CD4-positive, alpha-beta memory T cell (primary cell): Measurements from ENCODE around the gene MIAT. TPM values are rescaled to one million over a fixed set of nuclear protein-coding genes. Genes with fewer than 3 reads are reported as not detected.

Experiments
- CTCF ChIA-PET: fragments of 350-600 bp; sonication (Branson Sonifier 250); formaldehyde crosslinking; loops from one replicate; lab custom pipeline; 2021; ENCODE audit warnings: inconsistent platforms; ENCODE audit not compliant: partially characterized antibody; lab: Charles Lee
- POLR2A ChIA-PET: fragments of 350-600 bp; sonication (Branson Sonifier 250); formaldehyde crosslinking; loops from one replicate; lab custom pipeline; 2021; ENCODE audit not compliant: partially characterized antibody; lab: Charles Lee
- DNase-seq, 5 donors: peaks; one replicate each; pipeline versions ENCODE4 v3.0.0 to v3.0.0-alpha.2; 2020 to 2022; ENCODE audit warnings: mixed read lengths in 1 of 5
- H3K27ac ChIP-seq: one replicate; pipeline ENCODE4 v1.7.0; 2013; ENCODE audit warnings: low read depth, low read length
- H3K27me3 ChIP-seq: 2 replicates; pipeline ENCODE4 v1.7.0; 2013; ENCODE audit warnings: mild to moderate bottlenecking, low read length, moderate library complexity; ENCODE audit not compliant: insufficient read depth
- H3K36me3 ChIP-seq: 2 replicates; pipeline ENCODE4 v1.7.0; 2013; ENCODE audit warnings: mild to moderate bottlenecking, low read length, moderate library complexity; ENCODE audit not compliant: insufficient read depth
- H3K4me1 ChIP-seq: 2 replicates; pipeline ENCODE4 v1.7.0; 2013; ENCODE audit warnings: mild to moderate bottlenecking, low read length, moderate library complexity; ENCODE audit not compliant: insufficient read depth
- H3K4me3 ChIP-seq, 2 donors: one replicate each; pipeline ENCODE4 v1.7.0; 2013; ENCODE audit warnings: low read length in 2 of 2, mild to moderate bottlenecking in 1 of 2
- H3K9me3 ChIP-seq, 2 donors: one replicate each; pipeline ENCODE4 v1.7.0; 2013; ENCODE audit warnings: low read length in 2 of 2, control low read depth in 1 of 2; ENCODE audit not compliant: control insufficient read depth in 1 of 2
- H3K27ac Mint-ChIP-seq, 7 donors: one replicate each; pipeline ENCODE4 v1.8.0; 2020 to 2021; ENCODE audit warnings: mixed read lengths in 7 of 7, mild to moderate bottlenecking in 6 of 7, inconsistent platforms in 3 of 7, moderate library complexity in 3 of 7
- H3K27me3 Mint-ChIP-seq, 2 donors: one replicate each; pipeline ENCODE4 v1.8.0; 2020 to 2021; ENCODE audit warnings: mixed read lengths in 2 of 2
- H3K36me3 Mint-ChIP-seq, 2 donors: one replicate each; pipeline ENCODE4 v1.8.0; 2020 to 2021; ENCODE audit warnings: mixed read lengths in 2 of 2, inconsistent platforms in 1 of 2, mild to moderate bottlenecking in 1 of 2
- H3K4me1 Mint-ChIP-seq, 4 donors: one replicate each; pipeline ENCODE4 v1.8.0; 2020 to 2021; ENCODE audit warnings: mixed read lengths in 4 of 4, mild to moderate bottlenecking in 1 of 4
- H3K4me3 Mint-ChIP-seq, 8 donors: one replicate each; pipeline ENCODE4 v1.8.0; 2020 to 2021; ENCODE audit warnings: mixed read lengths in 8 of 8, mild to moderate bottlenecking in 7 of 8, moderate library complexity in 6 of 8, inconsistent platforms in 3 of 8
- H3K9me3 Mint-ChIP-seq, 8 donors: one replicate each; pipeline ENCODE4 v1.8.0; 2020 to 2021; ENCODE audit warnings: mixed read lengths in 8 of 8, mild to moderate bottlenecking in 5 of 8, inconsistent platforms in 3 of 8, moderate library complexity in 1 of 8
- intact Hi-C: fragments of 100-400 bp; cut with micrococcal nuclease; formaldehyde crosslinking; loops from one replicate; pipeline ENCODE4 v1.15.1; 2023
- polyA plus RNA-seq, 2 donors: library from polyadenylated mRNA; unstranded; fragments of 300-500 nt; fragmentation: Illumina TruSeq; gene quantifications; one replicate each; pipeline ENCODE4 v1.2.3, GENCODE V29; 2021
- total RNA-seq, 2 experiments: library from RNA; stranded (reverse); gene quantifications; one replicate each; pipeline ENCODE4 v1.2.3, GENCODE V29; 2021

The MIAT gene
- total and polyA plus RNA-seq, 4 experiments from 2014 or later: 0.54 to 270 (median 132) TPM

- H3K9me3 Mint-ChIP-seq: no peaks in the 10 kb centered on the region
- CTCF ChIA-PET: interaction anchor here (2.4 kb wide), 1 partner anchor 9 kb away, joined by 7 read pairs; no protein-coding TSS in a partner anchor
- peak overlapping the region; percentile 91 to 97 (median 94) for H3K4me3 Mint-ChIP-seq
- POLR2A ChIA-PET: interaction anchor here (0.9 to 7.2 kb wide), 8 partner anchors 8 to 175 kb away, joined by 3 to 95 read pairs (median 5); partner anchors contain the start of genes HPS4, SRRD and TPST2
- intact Hi-C loops: loop anchor here (1.0 to 5.0 kb wide), 3 partner anchors 12 to 232 kb away; partner anchors contain the start of genes ASPHD2, HPS4 and SRRD
- H3K4me1 ChIP-seq: peaks cover 29% of the 10 kb centered on the region
- peak overlapping the region; percentile 90 to 95 for H3K4me3 ChIP-seq
- peak overlapping the region; percentile 58 for H3K27ac ChIP-seq
- H3K27ac Mint-ChIP-seq: peak overlapping the region; percentile 86 to 95 (median 90)
- H3K9me3 ChIP-seq: no peaks in the 10 kb centered on the region
- no peaks in the 10 kb centered on the region for H3K27me3 Mint-ChIP-seq
- H3K27me3 ChIP-seq: no peaks in the 10 kb centered on the region
- peak; percentile 48 to 91 (median 61) for DNase-seq
- peaks cover 19 to 42% (median 25%) of the 10 kb centered on the region in 4 donors for H3K4me1 Mint-ChIP-seq
- H3K36me3 ChIP-seq: peaks cover 3% of the 10 kb centered on the region
- peaks cover 0 to 6% of the 10 kb centered on the region in 2 donors for H3K36me3 Mint-ChIP-seq
These were observed 1.5 kb downstream of the MIAT start for GRCh38 chr22:26658671-26659478.

GRCh38 chr22:26660356-26660755 lies 3.0 kb downstream of the MIAT start:
- POLR2A ChIA-PET: interaction anchor here (1.0 to 7.2 kb wide), 3 partner anchors 12 to 177 kb away, joined by 3 to 95 read pairs (median 6); partner anchors contain the start of genes HPS4 and SRRD
- DNase-seq: no peak
- CTCF ChIA-PET: interaction anchor here (0.8 to 2.4 kb wide), 2 partner anchors 8 to 13 kb away, joined by 3 to 7 read pairs; no protein-coding TSS in a partner anchor

DNA sequence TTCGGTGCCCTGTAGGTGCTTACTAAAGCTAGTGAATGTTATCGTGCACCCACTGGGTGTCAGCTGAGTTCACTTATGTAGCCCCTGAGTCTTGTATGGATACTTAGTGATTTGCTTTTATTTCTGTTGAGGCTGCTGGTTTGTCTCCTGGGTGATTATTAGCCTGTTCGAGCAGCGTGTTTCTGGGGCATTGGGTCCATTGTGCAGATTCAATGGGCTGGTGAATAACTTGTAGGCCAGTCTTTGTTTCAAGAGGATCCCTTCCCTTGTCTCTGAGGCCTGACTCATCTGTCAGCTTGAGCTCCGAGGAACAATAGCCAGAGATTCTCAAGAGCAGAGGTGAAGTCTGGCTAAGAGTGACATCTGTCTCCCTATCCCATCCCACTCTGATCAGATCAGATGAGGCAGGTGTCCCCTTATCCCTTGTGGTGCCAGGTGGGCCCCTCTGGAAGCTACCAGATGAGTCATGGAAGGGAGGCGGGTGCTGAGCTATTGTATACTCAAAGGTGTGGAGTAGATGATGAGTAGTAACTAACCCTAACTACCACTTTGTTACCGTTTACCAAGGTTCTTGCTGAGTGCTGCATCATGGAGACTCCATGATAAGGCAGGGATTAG lies 3.7 kb downstream of the MIAT start:
- DNase-seq: no peak
- H3K27ac ChIP-seq: no peak overlapping the region
- no peak overlapping the region for H3K4me3 ChIP-seq
- peaks cover 48% of the 10 kb centered on the region for H3K4me1 ChIP-seq
- POLR2A ChIA-PET: interaction anchor here (1.0 to 7.2 kb wide), 3 partner anchors 12 to 177 kb away, joined by 3 to 95 read pairs (median 6); partner anchors contain the start of genes HPS4 and SRRD
- intact Hi-C loops: no loop called here
- Mint-ChIP-seq H3K27me3 (no peaks in the 10 kb centered on the region), H3K4me1 (peaks cover 33 to 63% (median 41%) of the 10 kb centered on the region in 4 donors), H3K27ac (peak overlapping the region in 4 of 7 donors; percentile 7 to 54 (median 46)), H3K4me3 (peak overlapping the region in 1 of 8 donors; percentile 11), H3K9me3 (no peaks in the 10 kb centered on the region), H3K36me3 (peaks cover 0 to 8% of the 10 kb centered on the region in 2 donors)
- H3K36me3 ChIP-seq: peaks cover 3% of the 10 kb centered on the region
- no peaks in the 10 kb centered on the region for H3K27me3 ChIP-seq
- CTCF ChIA-PET: interaction anchor here (0.8 to 1.3 kb wide), 2 partner anchors 12 to 13 kb away, joined by 3 read pairs; no protein-coding TSS in a partner anchor
- H3K9me3 ChIP-seq: no peaks in the 10 kb centered on the region

More at GRCh38 chr22:26660356-26660755, 3.0 kb downstream of the MIAT start:
- peak overlapping the region in 1 of 7 donors; percentile 50 for H3K27ac Mint-ChIP-seq
- no peaks in the 10 kb centered on the region for H3K9me3 Mint-ChIP-seq
- no peaks in the 10 kb centered on the region for H3K27me3 Mint-ChIP-seq
- Histone ChIP-seq H3K9me3 (no peaks in the 10 kb centered on the region), H3K27ac (no peak overlapping the region), H3K4me3 (no peak overlapping the region), H3K4me1 (peaks cover 41% of the 10 kb centered on the region), H3K36me3 (peaks cover 3% of the 10 kb centered on the region), H3K27me3 (no peaks in the 10 kb centered on the region)
- intact Hi-C loops: no loop called here
- peaks cover 0 to 8% of the 10 kb centered on the region in 2 donors for H3K36me3 Mint-ChIP-seq
- H3K4me1 Mint-ChIP-seq: peaks cover 28 to 56% (median 36%) of the 10 kb centered on the region in 4 donors
- peak overlapping the region in 2 of 8 donors; percentile 11 to 13 for H3K4me3 Mint-ChIP-seq

DNA sequence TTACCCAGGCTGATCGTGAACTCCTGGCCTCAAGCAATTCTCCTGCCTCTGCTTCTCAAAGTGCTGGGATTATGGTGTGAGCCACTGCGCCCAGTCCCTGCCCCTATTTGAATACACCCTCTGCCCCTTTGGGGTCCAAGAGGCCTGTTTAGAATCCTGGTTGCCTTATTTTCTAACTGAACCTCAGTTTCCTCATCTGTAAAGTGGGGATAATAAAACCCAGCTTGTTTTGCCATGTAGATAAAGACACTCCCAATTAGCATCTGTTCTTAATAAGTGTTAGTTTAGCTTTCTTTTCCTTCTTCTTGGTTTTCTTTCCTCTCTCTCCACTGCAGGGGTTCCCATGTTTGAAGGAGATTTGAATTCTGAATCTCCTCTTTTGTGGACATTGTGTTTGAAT lies 4.8 kb downstream of the MIAT start:
- no peak for DNase-seq
- Mint-ChIP-seq H3K4me1 (peaks cover 30 to 64% (median 41%) of the 10 kb centered on the region in 4 donors), H3K36me3 (peaks cover 2 to 8% of the 10 kb centered on the region in 2 donors), H3K4me3 (no peak overlapping the region), H3K27ac (peak overlapping the region in 1 of 7 donors; percentile 32), H3K27me3 (no peaks in the 10 kb centered on the region), H3K9me3 (no peaks in the 10 kb centered on the region)
- ChIA-PET CTCF (interaction anchor here (1.0 to 1.6 kb wide), 4 partner anchors 11 to 160 kb away, joined by 3 to 5 read pairs (median 3); no protein-coding TSS in a partner anchor), POLR2A (interaction anchor here (7.2 kb wide), 1 partner anchor 11 kb away, joined by 95 read pairs; no protein-coding TSS in a partner anchor)
- intact Hi-C loops: no loop called here
- peaks cover 44% of the 10 kb centered on the region for H3K4me1 ChIP-seq
- no peak overlapping the region for H3K27ac ChIP-seq
- no peaks in the 10 kb centered on the region for H3K9me3 ChIP-seq
- no peaks in the 10 kb centered on the region for H3K27me3 ChIP-seq
- H3K36me3 ChIP-seq: peaks cover 3% of the 10 kb centered on the region
- no peak overlapping the region for H3K4me3 ChIP-seq

- Mint-ChIP-seq H3K9me3 (no peaks in the 10 kb centered on the region), H3K27me3 (no peaks in the 10 kb centered on the region), H3K4me3 (no peak overlapping the region), H3K4me1 (peaks cover 24 to 51% (median 38%) of the 10 kb centered on the region in 4 donors), H3K36me3 (peaks cover 6 to 7% of the 10 kb centered on the region in 2 donors), H3K27ac (peak overlapping the region in 5 of 7 donors; percentile 12 to 91 (median 52))
- intact Hi-C loops: no loop called here
- peaks cover 3% of the 10 kb centered on the region for H3K36me3 ChIP-seq
- no peaks in the 10 kb centered on the region for H3K27me3 ChIP-seq
- no peak overlapping the region for H3K27ac ChIP-seq
- H3K4me3 ChIP-seq: no peak overlapping the region
- POLR2A ChIA-PET: interaction anchor here (0.6 to 7.2 kb wide), 3 partner anchors 9 to 150 kb away, joined by 3 to 95 read pairs (median 5); no protein-coding TSS in a partner anchor
- DNase-seq: no peak
- H3K9me3 ChIP-seq: no peaks in the 10 kb centered on the region
- CTCF ChIA-PET: interaction anchor here (1.6 to 2.0 kb wide), 2 partner anchors 160 to 184 kb away, joined by 5 read pairs; no protein-coding TSS in a partner anchor
- peaks cover 34% of the 10 kb centered on the region for H3K4me1 ChIP-seq
These were observed 6.1 kb downstream of the MIAT start for GRCh38 chr22:26663374-26663923.

GRCh38 chr22:26665813-26666231 lies 8.4 kb downstream of the MIAT start:
- intact Hi-C loops: loop anchor here (1.0 kb wide), 3 partner anchors 103 to 268 kb away; no protein-coding TSS in a partner anchor
- ChIA-PET CTCF (interaction anchor here (0.6 to 3.9 kb wide), 16 partner anchors 13 to 301 kb away, joined by 3 to 32 read pairs (median 4); no protein-coding TSS in a partner anchor), POLR2A (interaction anchor here (1.0 to 4.8 kb wide), 5 partner anchors 9 to 187 kb away, joined by 3 to 25 read pairs (median 5); partner anchors contain the start of genes HPS4, MIAT and SRRD)
- Mint-ChIP-seq H3K9me3 (no peaks in the 10 kb centered on the region), H3K27ac (peak overlapping the region; percentile 65 to 93 (median 88)), H3K4me3 (peak overlapping the region in 1 of 8 donors; percentile 83), H3K27me3 (no peaks in the 10 kb centered on the region), H3K4me1 (peaks cover 29 to 57% (median 42%) of the 10 kb centered on the region in 4 donors), H3K36me3 (peaks cover 3 to 6% of the 10 kb centered on the region in 2 donors)
- H3K27ac ChIP-seq: peak overlapping the region; percentile 58
- no peaks in the 10 kb centered on the region for H3K9me3 ChIP-seq
- no peak overlapping the region for H3K4me3 ChIP-seq
- peaks cover 46% of the 10 kb centered on the region for H3K4me1 ChIP-seq
- H3K27me3 ChIP-seq: no peaks in the 10 kb centered on the region
- DNase-seq: no peak
- H3K36me3 ChIP-seq: peaks cover 3% of the 10 kb centered on the region
